ENCODE results near the gene TBXAS1.
A peak's percentile ranks its signal among the peaks of the same experiment; 100 is the strongest.

Gene TBXAS1

GRCh38 chr7:139916717-139917395 lies 87.8 kb downstream of the TBXAS1 start:
- peak overlapping the region; percentile 70 for H4K91ac ChIP-seq (ENCODE audit: low read length)
- no peak overlapping the region for H2AFZ ChIP-seq (ENCODE audit: low read depth, low read length)
- H3K9ac ChIP-seq (ENCODE audit: low read length): no peak overlapping the region
- no peak overlapping the region for H2BK15ac ChIP-seq (ENCODE audit: low read depth, poor library complexity, severe bottlenecking)
- H3K4ac ChIP-seq (ENCODE audit: low read depth in 1 of 2, low read length in 2 of 2): peak overlapping the region in 1 of 2 experiments; percentile 76
- H3K23ac ChIP-seq (ENCODE audit: low read length in 2 of 2): no peak overlapping the region
- H3K27me3 ChIP-seq (ENCODE audit: control insufficient read depth in 1 of 2, insufficient read depth in 1 of 2, low read length in 2 of 2): no peaks in the 10 kb centered on the region
- no peaks in the 10 kb centered on the region for H3K36me3 ChIP-seq (ENCODE audit: control insufficient read depth in 1 of 2, insufficient read depth in 2 of 2, low read depth in 1 of 2, low read length in 2 of 2)
- H2BK5ac ChIP-seq (ENCODE audit: low read depth, low read length, poor library complexity, severe bottlenecking): no peak overlapping the region
- H3K4me2 ChIP-seq (ENCODE audit: low read length, poor library complexity, severe bottlenecking): peak overlapping the region; percentile 33
- H2AK5ac ChIP-seq (ENCODE audit: low read length, severe bottlenecking): peak overlapping the region; percentile 52
- no peak overlapping the region for H4K8ac ChIP-seq (ENCODE audit: low read length)
- no peaks in the 10 kb centered on the region for H3K9me3 ChIP-seq (ENCODE audit: control insufficient read depth, low read length)
- no peak overlapping the region for H2BK120ac ChIP-seq (ENCODE audit: low read depth, low read length)
- WGBS: 55% methylated on average over 10 of the region's 10 CpGs
- no peak overlapping the region for H3K14ac ChIP-seq (ENCODE audit: low read length in 2 of 2)
- H3K4me3 ChIP-seq (ENCODE audit: insufficient read depth in 1 of 2, low read depth in 1 of 2, low read length in 2 of 2): no peak overlapping the region
- peak overlapping the region in 1 of 2 experiments; percentile 80 for H2BK12ac ChIP-seq (ENCODE audit: low read length in 2 of 2)
- H3K18ac ChIP-seq (ENCODE audit: low read depth in 1 of 2, low read length in 2 of 2): peak overlapping the region in 1 of 2 experiments; percentile 79
- peak overlapping the region; percentile 92 for H3K27ac ChIP-seq (ENCODE audit: low read length, poor library complexity, severe bottlenecking)
- H3K79me1 ChIP-seq (replicated peaks; ENCODE audit: low read length, poor library complexity, severe bottlenecking): peaks cover 3% of the 10 kb centered on the region
- DNase-seq: no peak
- H3K4me1 ChIP-seq (ENCODE audit: control insufficient read depth, insufficient read depth, low read depth, low read length): peaks cover 20% of the 10 kb centered on the region

DNA sequence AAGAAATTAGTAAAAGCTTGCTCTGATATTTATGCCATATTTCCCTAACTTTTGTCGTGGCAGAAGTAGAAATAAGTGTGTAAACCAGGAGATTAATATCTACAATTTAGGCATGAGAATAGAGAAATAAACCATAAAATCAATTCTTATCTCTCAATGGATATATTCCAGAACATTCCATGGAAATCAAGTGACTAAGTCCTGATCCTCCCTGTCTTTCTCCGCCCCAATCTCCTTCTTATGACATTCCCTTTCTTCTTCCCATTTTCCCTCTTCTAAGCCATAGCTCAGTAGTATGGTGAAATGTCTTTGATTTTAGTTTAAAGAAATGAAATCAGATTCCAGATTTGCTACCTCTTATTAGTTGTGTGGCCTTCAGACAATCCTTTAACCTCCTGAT lies 88.8 kb downstream of the TBXAS1 start:
- H3K4me2 ChIP-seq (ENCODE audit: low read length, poor library complexity, severe bottlenecking): no peak overlapping the region
- H4K91ac ChIP-seq (ENCODE audit: low read length): no peak overlapping the region
- no CpG with 5 or more reads among the region's 2 CpGs for WGBS
- no peaks in the 10 kb centered on the region for H3K9me3 ChIP-seq (ENCODE audit: control insufficient read depth, low read length)
- H3K23ac ChIP-seq (ENCODE audit: low read length in 2 of 2): no peak overlapping the region
- no peak overlapping the region for H2BK15ac ChIP-seq (ENCODE audit: low read depth, poor library complexity, severe bottlenecking)
- no peak overlapping the region for H3K14ac ChIP-seq (ENCODE audit: low read length in 2 of 2)
- H2AK5ac ChIP-seq (ENCODE audit: low read length, severe bottlenecking): no peak overlapping the region
- H3K4ac ChIP-seq (ENCODE audit: low read depth in 1 of 2, low read length in 2 of 2): no peak overlapping the region
- H2BK5ac ChIP-seq (ENCODE audit: low read depth, low read length, poor library complexity, severe bottlenecking): no peak overlapping the region
- no peak overlapping the region for H2BK12ac ChIP-seq (ENCODE audit: low read length in 2 of 2)
- H3K79me1 ChIP-seq (replicated peaks; ENCODE audit: low read length, poor library complexity, severe bottlenecking): peaks cover 3% of the 10 kb centered on the region
- peaks cover 20% of the 10 kb centered on the region for H3K4me1 ChIP-seq (ENCODE audit: control insufficient read depth, insufficient read depth, low read depth, low read length)
- no peaks in the 10 kb centered on the region for H3K27me3 ChIP-seq (ENCODE audit: control insufficient read depth in 1 of 2, insufficient read depth in 1 of 2, low read length in 2 of 2)
- no peak overlapping the region for H2AFZ ChIP-seq (ENCODE audit: low read depth, low read length)
- H3K4me3 ChIP-seq (ENCODE audit: insufficient read depth in 1 of 2, low read depth in 1 of 2, low read length in 2 of 2): no peak overlapping the region
- no peak overlapping the region for H4K8ac ChIP-seq (ENCODE audit: low read length)
- no peak overlapping the region for H3K27ac ChIP-seq (ENCODE audit: low read length, poor library complexity, severe bottlenecking)
- H3K18ac ChIP-seq (ENCODE audit: low read depth in 1 of 2, low read length in 2 of 2): no peak overlapping the region
- H3K9ac ChIP-seq (ENCODE audit: low read length): no peak overlapping the region
- no peak overlapping the region for H2BK120ac ChIP-seq (ENCODE audit: low read depth, low read length)
- no peak for DNase-seq
- no peaks in the 10 kb centered on the region for H3K36me3 ChIP-seq (ENCODE audit: control insufficient read depth in 1 of 2, insufficient read depth in 2 of 2, low read depth in 1 of 2, low read length in 2 of 2)

DNA sequence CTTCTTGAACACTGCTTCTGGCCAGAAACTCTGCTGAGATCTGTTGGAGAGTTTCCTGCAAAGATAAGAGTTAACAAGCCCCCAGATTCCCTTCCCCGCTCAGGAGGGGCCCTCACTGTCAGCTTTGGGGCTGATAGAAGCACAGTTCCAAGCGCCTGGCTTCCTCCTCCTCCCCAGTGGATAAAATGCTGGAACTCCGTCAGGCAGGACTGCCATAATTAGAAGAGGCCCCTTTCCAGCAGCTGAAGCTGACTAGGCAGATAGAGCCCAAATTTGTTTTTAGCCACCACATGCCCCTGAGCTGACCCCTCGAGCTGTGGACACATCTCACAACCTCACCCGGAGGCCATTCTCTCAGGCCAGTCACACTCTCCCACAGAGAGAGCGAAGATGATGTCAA lies 89.4 kb downstream of the TBXAS1 start:
- Histone ChIP-seq H3K9me3 (ENCODE audit: control insufficient read depth, low read length) (no peaks in the 10 kb centered on the region), H2AK5ac (ENCODE audit: low read length, severe bottlenecking) (peak overlapping the region; percentile 87), H3K18ac (ENCODE audit: low read depth in 1 of 2, low read length in 2 of 2) (peak overlapping the region in 1 of 2 experiments; percentile 49), H2BK5ac (ENCODE audit: low read depth, low read length, poor library complexity, severe bottlenecking) (no peak overlapping the region), H2BK12ac (ENCODE audit: low read length in 2 of 2) (peak overlapping the region in 1 of 2 experiments; percentile 92), H3K9ac (ENCODE audit: low read length) (peak overlapping the region; percentile 10), H3K4me1 (ENCODE audit: control insufficient read depth, insufficient read depth, low read depth, low read length) (peaks cover 20% of the 10 kb centered on the region), H3K36me3 (ENCODE audit: control insufficient read depth in 1 of 2, insufficient read depth in 2 of 2, low read depth in 1 of 2, low read length in 2 of 2) (no peaks in the 10 kb centered on the region), H3K79me1 (replicated peaks; ENCODE audit: low read length, poor library complexity, severe bottlenecking) (peaks cover 3% of the 10 kb centered on the region), H3K4me2 (ENCODE audit: low read length, poor library complexity, severe bottlenecking) (no peak overlapping the region), H3K4ac (ENCODE audit: low read depth in 1 of 2, low read length in 2 of 2) (no peak overlapping the region), H3K14ac (ENCODE audit: low read length in 2 of 2) (peak overlapping the region in 1 of 2 experiments; percentile 59), H2BK15ac (ENCODE audit: low read depth, poor library complexity, severe bottlenecking) (no peak overlapping the region), H4K8ac (ENCODE audit: low read length) (no peak overlapping the region), H2AFZ (ENCODE audit: low read depth, low read length) (no peak overlapping the region), H3K23ac (ENCODE audit: low read length in 2 of 2) (no peak overlapping the region), H3K4me3 (ENCODE audit: insufficient read depth in 1 of 2, low read depth in 1 of 2, low read length in 2 of 2) (no peak overlapping the region), H3K27me3 (ENCODE audit: control insufficient read depth in 1 of 2, insufficient read depth in 1 of 2, low read length in 2 of 2) (no peaks in the 10 kb centered on the region), H4K91ac (ENCODE audit: low read length) (no peak overlapping the region), H3K27ac (ENCODE audit: low read length, poor library complexity, severe bottlenecking) (no peak overlapping the region), H2BK120ac (ENCODE audit: low read depth, low read length) (no peak overlapping the region)
- peak; percentile 16 for DNase-seq
- WGBS: 50% methylated on average over 5 of the region's 6 CpGs

- H4K8ac ChIP-seq (ENCODE audit: low read length): no peak overlapping the region
- H2BK15ac ChIP-seq (ENCODE audit: low read depth, poor library complexity, severe bottlenecking): no peak overlapping the region
- H3K4me1 ChIP-seq (ENCODE audit: control insufficient read depth, insufficient read depth, low read depth, low read length): peaks cover 4% of the 10 kb centered on the region
- no peak overlapping the region for H3K4me3 ChIP-seq (ENCODE audit: insufficient read depth in 1 of 2, low read depth in 1 of 2, low read length in 2 of 2)
- H3K4ac ChIP-seq (ENCODE audit: low read depth in 1 of 2, low read length in 2 of 2): no peak overlapping the region
- H3K23ac ChIP-seq (ENCODE audit: low read length in 2 of 2): no peak overlapping the region
- H3K79me1 ChIP-seq (replicated peaks; ENCODE audit: low read length, poor library complexity, severe bottlenecking): peaks cover 3% of the 10 kb centered on the region
- H3K27me3 ChIP-seq (ENCODE audit: control insufficient read depth in 1 of 2, insufficient read depth in 1 of 2, low read length in 2 of 2): no peaks in the 10 kb centered on the region
- WGBS: 90% methylated on average over 7 of the region's 7 CpGs
- H2BK5ac ChIP-seq (ENCODE audit: low read depth, low read length, poor library complexity, severe bottlenecking): no peak overlapping the region
- H2AFZ ChIP-seq (ENCODE audit: low read depth, low read length): no peak overlapping the region
- no peak for DNase-seq
- H3K36me3 ChIP-seq (ENCODE audit: control insufficient read depth in 1 of 2, insufficient read depth in 2 of 2, low read depth in 1 of 2, low read length in 2 of 2): no peaks in the 10 kb centered on the region
- H3K4me2 ChIP-seq (ENCODE audit: low read length, poor library complexity, severe bottlenecking): no peak overlapping the region
- no peak overlapping the region for H2AK5ac ChIP-seq (ENCODE audit: low read length, severe bottlenecking)
- H3K27ac ChIP-seq (ENCODE audit: low read length, poor library complexity, severe bottlenecking): no peak overlapping the region
- H3K9me3 ChIP-seq (ENCODE audit: control insufficient read depth, low read length): no peaks in the 10 kb centered on the region
- H4K91ac ChIP-seq (ENCODE audit: low read length): no peak overlapping the region
- H2BK120ac ChIP-seq (ENCODE audit: low read depth, low read length): no peak overlapping the region
- H3K9ac ChIP-seq (ENCODE audit: low read length): no peak overlapping the region
- no peak overlapping the region for H3K14ac ChIP-seq (ENCODE audit: low read length in 2 of 2)
- H2BK12ac ChIP-seq (ENCODE audit: low read length in 2 of 2): no peak overlapping the region
- no peak overlapping the region for H3K18ac ChIP-seq (ENCODE audit: low read depth in 1 of 2, low read length in 2 of 2)
Observed at GRCh38 chr7:139923090-139923489, 94.0 kb downstream of the TBXAS1 start.

Data from mesenchymal stem cell (in vitro differentiated cells and primary cell).